ENCODE data around the gene KDM5B. TPM values are rescaled to one million over a fixed set of nuclear protein-coding genes. Genes with fewer than 3 reads are reported as not detected.

KDM5B gene
- total RNA-seq, 2 experiments from 2014 or later = 74.7 to 84.7 TPM

DNA sequence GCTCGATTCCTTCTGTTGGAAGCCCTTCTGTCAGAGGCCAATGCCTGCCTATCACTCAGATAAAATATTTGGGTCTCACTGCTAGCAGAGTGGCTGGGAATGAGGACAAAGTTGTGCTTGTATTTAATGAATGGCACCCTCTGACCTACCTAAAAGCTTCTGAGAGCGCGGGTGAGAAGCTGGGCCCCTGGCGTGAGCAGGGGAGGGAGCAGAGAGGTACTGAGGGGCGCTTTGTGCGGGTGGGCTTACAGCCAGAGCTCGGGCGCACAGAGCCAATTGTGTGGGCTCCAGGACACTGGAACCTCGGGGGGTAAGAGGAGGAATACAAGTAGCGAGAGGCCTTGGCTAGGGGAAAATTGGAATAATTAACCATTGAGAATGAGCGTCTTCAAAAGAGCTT, 34.9 kb upstream of the KDM5B start:
- H3K4me1 Mint-ChIP-seq (ENCODE audit: low read depth) = peaks cover 1% of the 10 kb centered on the region
- no peak overlapping the region for H3K4me3 ChIP-seq (ENCODE audit: low read length)
- TF ChIP-seq CTCF (IDR thresholded peaks at IDR 0.05) = no peak
- no peaks in the 10 kb centered on the region for H3K36me3 ChIP-seq (ENCODE audit: insufficient read depth, low read length)
- H3K4me3 Mint-ChIP-seq = no peak overlapping the region
- no peaks in the 10 kb centered on the region for H3K36me3 Mint-ChIP-seq (ENCODE audit: low read depth)
- H3K27ac Mint-ChIP-seq = no peak overlapping the region
- ChIA-PET CTCF (no interaction called here), POLR2A (no interaction called here)
- no peaks in the 10 kb centered on the region for H3K27me3 Mint-ChIP-seq
- ATAC-seq (ENCODE audit: poor library complexity) (no peak), DNase-seq (no peak)
- intact Hi-C loops (cut with DNase I, micrococcal nuclease) = no loop called here
- H3K9me3 ChIP-seq (ENCODE audit: control insufficient read depth in 1 of 2, insufficient read depth in 1 of 2, low read length in 2 of 2) = no peaks in the 10 kb centered on the region
- no peaks in the 10 kb centered on the region for H3K9me3 Mint-ChIP-seq
- H3K4me1 ChIP-seq (ENCODE audit: insufficient read depth, low read length) = no peaks in the 10 kb centered on the region
- H3K27me3 ChIP-seq (ENCODE audit: control insufficient read depth in 1 of 2, insufficient read depth in 2 of 2, low read length in 2 of 2) = no peaks in the 10 kb centered on the region
- no peak overlapping the region for H3K27ac ChIP-seq (ENCODE audit: low read depth in 1 of 2, low read length in 2 of 2)

DNA sequence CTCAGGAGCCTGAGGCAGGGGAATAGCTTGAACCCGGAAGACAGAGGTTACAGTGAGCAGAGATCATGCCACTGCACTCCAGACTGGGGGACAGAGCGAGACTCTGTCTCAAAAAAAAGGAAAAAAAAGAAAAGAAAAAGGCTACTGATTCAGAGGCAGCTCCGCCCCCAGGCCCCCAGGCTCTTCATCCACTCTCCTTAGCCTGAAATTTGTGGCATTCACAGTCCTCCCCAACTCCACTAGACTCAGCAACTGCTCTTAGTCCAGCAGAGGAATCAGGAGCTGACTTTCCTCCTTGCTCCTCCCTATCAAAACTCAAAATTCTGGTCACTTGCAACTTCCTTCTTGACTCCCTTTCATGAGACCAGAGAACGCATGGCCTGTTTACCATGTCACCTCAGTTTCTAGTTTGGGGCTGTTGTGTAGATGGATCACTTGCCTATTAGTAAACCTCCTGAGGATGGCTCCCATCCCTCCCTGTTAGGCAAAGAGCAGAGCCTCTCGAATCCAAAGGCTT, 29.6 kb upstream of the KDM5B start:
- Histone ChIP-seq H3K9me3 (ENCODE audit: control insufficient read depth in 1 of 2, insufficient read depth in 1 of 2, low read length in 2 of 2) (no peaks in the 10 kb centered on the region), H3K27me3 (ENCODE audit: control insufficient read depth in 1 of 2, insufficient read depth in 2 of 2, low read length in 2 of 2) (no peaks in the 10 kb centered on the region), H3K4me3 (ENCODE audit: low read length) (no peak overlapping the region), H3K4me1 (ENCODE audit: insufficient read depth, low read length) (peaks cover 35% of the 10 kb centered on the region), H3K36me3 (ENCODE audit: insufficient read depth, low read length) (no peaks in the 10 kb centered on the region), H3K27ac (ENCODE audit: low read depth in 1 of 2, low read length in 2 of 2) (no peak overlapping the region)
- DNase-seq (no peak), ATAC-seq (ENCODE audit: poor library complexity) (no peak)
- ChIA-PET POLR2A (no interaction called here), CTCF (no interaction called here)
- H3K27ac Mint-ChIP-seq = no peak overlapping the region
- peaks cover 32% of the 10 kb centered on the region for H3K4me1 Mint-ChIP-seq (ENCODE audit: low read depth)
- H3K9me3 Mint-ChIP-seq = no peaks in the 10 kb centered on the region
- intact Hi-C loops (cut with DNase I, micrococcal nuclease) = no loop called here
- H3K36me3 Mint-ChIP-seq (ENCODE audit: low read depth) = no peaks in the 10 kb centered on the region
- H3K27me3 Mint-ChIP-seq = no peaks in the 10 kb centered on the region
- no peak for TF ChIP-seq CTCF (IDR thresholded peaks at IDR 0.05)
- H3K4me3 Mint-ChIP-seq = no peak overlapping the region

GRCh38 chr1:202836623-202837403, 28.6 kb upstream of the KDM5B start:
- Histone ChIP-seq H3K9me3 (ENCODE audit: control insufficient read depth in 1 of 2, insufficient read depth in 1 of 2, low read length in 2 of 2) (peaks cover 0 to 9% of the 10 kb centered on the region in 2 experiments), H3K36me3 (ENCODE audit: insufficient read depth, low read length) (no peaks in the 10 kb centered on the region), H3K27me3 (ENCODE audit: control insufficient read depth in 1 of 2, insufficient read depth in 2 of 2, low read length in 2 of 2) (no peaks in the 10 kb centered on the region), H3K4me1 (ENCODE audit: insufficient read depth, low read length) (peaks cover 35% of the 10 kb centered on the region), H3K4me3 (ENCODE audit: low read length) (no peak overlapping the region), H3K27ac (ENCODE audit: low read depth in 1 of 2, low read length in 2 of 2) (no peak overlapping the region)
- intact Hi-C loops (cut with DNase I, micrococcal nuclease) = no loop called here
- TF ChIP-seq CTCF (IDR thresholded peaks at IDR 0.05) = no peak
- ChIA-PET CTCF (no interaction called here), POLR2A (interaction anchor here (1.3 kb wide), 1 partner anchor 52 kb away, joined by 9 read pairs; the partner anchor contains the start of gene RABIF)
- H3K9me3 Mint-ChIP-seq = no peaks in the 10 kb centered on the region
- DNase-seq (peak in 2 of 14 experiments; percentile 23 to 34), ATAC-seq (ENCODE audit: poor library complexity) (no peak)
- H3K4me1 Mint-ChIP-seq (ENCODE audit: low read depth) = peaks cover 32% of the 10 kb centered on the region
- H3K36me3 Mint-ChIP-seq (ENCODE audit: low read depth) = no peaks in the 10 kb centered on the region
- no peak overlapping the region for H3K4me3 Mint-ChIP-seq
- no peak overlapping the region for H3K27ac Mint-ChIP-seq
- no peaks in the 10 kb centered on the region for H3K27me3 Mint-ChIP-seq

All from CD4-positive, alpha-beta T cell (primary cell).